Stimulated activated CD8-positive, alpha-beta memory T cell treated with anti-CD3 and anti-CD28 coated beads, Interleukin-7, amount 100 ng/mL, for 24 hours (primary cell): ENCODE results near the gene ZNF366.

Experiments
- DNase-seq: peaks from one replicate; pipeline ENCODE4 v3.0.0-alpha.2; 2020; ENCODE audit warnings: low read depth

ZNF366 gene

GRCh38 chr5:72518001-72518683 lies 10.9 kb upstream of the ZNF366 start:
- DNase-seq: no peak

DNA sequence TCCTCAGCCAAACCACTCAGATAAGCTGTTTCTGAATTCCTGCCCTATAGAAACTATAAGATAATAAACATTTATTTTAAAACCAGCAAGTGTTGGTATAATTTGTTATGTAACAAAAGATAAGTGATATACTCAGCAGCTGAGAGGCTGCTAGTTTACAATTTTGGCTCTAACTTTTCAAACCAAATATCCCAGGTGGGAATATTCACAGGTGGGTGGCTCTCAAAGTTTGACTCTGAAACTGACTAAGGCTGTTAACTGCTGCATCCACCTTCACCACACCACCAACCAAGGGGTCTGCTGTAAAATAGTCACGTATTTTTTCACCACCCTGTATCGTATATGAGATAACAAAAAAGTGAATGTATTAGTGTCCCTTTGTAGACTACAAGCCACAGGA lies 9.7 kb upstream of the ZNF366 start:
- DNase-seq: no peak

DNA sequence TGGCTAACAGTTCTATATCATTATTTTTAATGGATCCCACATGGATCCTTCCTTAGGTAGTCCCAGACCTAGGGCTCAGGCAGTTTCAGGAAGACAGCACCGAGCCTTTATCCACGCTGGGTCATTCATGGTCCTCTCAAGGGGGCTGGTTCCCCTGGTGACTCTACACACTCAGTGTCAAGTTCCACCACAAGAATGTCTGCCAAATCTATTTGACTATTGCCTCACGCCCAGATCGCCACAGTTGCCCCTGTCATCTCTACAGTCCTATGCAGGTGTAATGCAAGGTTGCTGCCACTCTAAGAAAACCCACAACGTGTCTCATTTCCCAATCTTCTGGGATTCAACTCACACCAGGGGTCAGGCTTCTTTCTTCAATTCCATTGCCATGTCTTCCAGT lies 8.0 kb upstream of the ZNF366 start:
- no peak for DNase-seq

- no peak for DNase-seq
Observed at GRCh38 chr5:72512593-72512860, 5.3 kb upstream of the ZNF366 start.

- DNase-seq: no peak
Observed at GRCh38 chr5:72511774-72512592, 4.8 kb upstream of the ZNF366 start.

DNA sequence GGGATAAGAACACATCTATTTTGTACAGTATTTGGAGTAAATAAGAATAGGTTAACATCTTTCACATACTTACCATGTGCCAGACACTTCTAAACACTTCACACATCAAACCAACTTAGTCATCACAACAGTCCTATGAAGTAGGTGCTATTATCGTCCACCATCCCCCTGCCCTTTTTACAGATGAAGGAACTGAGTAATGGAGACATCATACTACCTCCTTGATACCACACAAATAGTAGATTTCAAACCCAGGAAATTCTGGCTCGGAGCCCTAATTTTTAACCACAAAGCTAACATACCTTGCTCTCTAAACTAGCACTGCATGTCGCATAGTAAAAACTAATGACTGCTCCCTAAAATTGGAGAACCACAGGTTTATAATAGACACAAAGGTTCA lies 4.2 kb upstream of the ZNF366 start:
- DNase-seq: no peak

- DNase-seq: no peak
Observed at GRCh38 chr5:72510610-72511181, 3.5 kb upstream of the ZNF366 start.

- no peak for DNase-seq
Observed at GRCh38 chr5:72509401-72509800, 2.2 kb upstream of the ZNF366 start.

- no peak for DNase-seq
Observed at GRCh38 chr5:72508241-72509170, 1.3 kb upstream of the ZNF366 start.

GRCh38 chr5:72507907-72508238 lies 663 bp upstream of the ZNF366 start:
- DNase-seq: no peak

- DNase-seq: no peak
Observed at GRCh38 chr5:72506158-72506549, 1.1 kb downstream of the ZNF366 start.

- DNase-seq: no peak
Observed at GRCh38 chr5:72505539-72506157, 1.6 kb downstream of the ZNF366 start.

GRCh38 chr5:72505016-72505415 lies 2.2 kb downstream of the ZNF366 start:
- no peak for DNase-seq

GRCh38 chr5:72503888-72504491 lies 3.2 kb downstream of the ZNF366 start:
- no peak for DNase-seq

DNA sequence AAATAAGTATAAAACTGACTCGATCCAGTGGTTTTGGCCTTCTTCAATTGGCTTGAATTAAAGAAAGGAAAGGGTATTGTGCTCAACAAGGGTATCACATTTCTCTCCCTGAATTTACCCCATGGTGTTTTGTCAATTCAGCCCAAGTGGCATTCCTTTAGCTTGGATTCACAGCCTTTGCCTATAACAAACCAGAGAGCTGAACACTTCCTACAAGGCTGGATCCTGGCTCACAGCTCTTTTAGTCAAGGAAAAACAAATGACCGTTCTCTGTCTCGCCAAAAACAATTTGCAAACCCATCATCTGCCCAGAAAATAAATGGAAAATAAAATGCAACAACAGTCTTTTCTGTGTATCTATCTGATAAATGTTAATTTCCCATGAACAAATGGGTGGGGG lies 5.7 kb downstream of the ZNF366 start:
- no peak for DNase-seq

GRCh38 chr5:72499730-72500129 lies 7.5 kb downstream of the ZNF366 start:
- no peak for DNase-seq

GRCh38 chr5:72499090-72499489 lies 8.1 kb downstream of the ZNF366 start:
- DNase-seq: no peak

- DNase-seq: no peak
Observed at GRCh38 chr5:72498284-72498683, 8.9 kb downstream of the ZNF366 start.

DNA sequence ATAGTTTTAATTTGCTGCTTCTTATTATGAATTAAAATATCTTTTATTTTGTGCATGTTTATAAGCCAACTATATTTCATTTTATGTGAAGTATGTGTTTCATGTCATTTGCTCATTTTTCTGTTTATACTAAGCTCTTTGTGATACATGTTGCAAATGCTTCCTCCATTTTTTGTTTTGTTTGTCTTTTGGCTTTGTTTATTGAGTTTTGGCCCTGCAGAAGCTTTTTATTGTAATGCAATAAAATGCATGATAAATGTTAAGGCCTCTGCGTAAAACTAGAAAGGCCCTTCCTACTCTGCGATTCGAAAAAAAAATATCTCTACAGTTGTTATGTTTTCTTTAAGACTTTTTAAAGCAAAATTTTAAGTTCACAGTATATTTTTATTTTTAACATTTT lies 9.4 kb downstream of the ZNF366 start:
- DNase-seq: no peak

DNA sequence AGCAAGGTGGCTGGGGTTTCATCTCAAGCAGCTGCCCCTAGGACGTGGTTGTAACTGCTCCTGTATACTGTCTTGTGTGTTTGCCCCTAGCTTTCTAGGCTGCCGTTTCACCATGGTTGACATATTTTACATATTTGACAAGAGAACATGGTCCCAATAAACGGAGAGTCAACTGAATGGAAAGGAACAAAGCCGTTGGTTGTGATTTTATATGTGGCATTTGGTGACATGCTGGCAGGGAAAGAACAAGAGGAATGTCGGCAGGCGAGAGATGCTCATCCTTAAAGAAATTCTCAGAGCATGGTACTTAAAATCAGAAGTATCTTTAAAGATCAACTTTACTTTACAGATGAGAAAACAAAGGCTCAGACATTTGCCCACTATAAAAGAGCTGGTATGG lies 11.8 kb downstream of the ZNF366 start:
- DNase-seq: no peak

DNA sequence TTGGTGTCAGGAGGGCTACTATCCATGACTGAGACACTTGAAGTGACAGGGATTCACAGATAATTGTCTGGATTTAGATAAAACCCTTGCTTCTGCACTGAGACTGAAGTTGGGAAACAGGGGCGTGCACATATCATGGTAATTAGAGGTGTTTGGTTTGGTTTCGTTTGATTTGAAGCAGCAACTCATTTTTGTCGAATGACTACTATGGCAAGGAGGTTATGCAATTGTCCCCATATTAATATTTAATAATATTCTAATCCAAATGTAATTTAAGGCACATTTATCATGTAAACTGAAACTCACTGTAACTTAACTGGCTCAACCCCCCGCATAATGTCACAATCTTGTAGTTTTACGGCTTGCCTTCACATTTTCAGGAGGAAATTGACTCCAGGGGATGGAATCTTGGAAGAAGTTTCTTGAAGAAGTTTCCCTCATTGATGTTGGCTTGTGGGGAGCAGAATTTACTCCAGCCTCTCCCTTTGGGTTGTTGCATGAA lies 12.5 kb downstream of the ZNF366 start:
- no peak for DNase-seq

- no peak for DNase-seq
Observed at GRCh38 chr5:72489536-72489935, 17.7 kb downstream of the ZNF366 start.
